ENCODE data around the gene PTPN11. TPM values are rescaled to one million over a fixed set of nuclear protein-coding genes. Genes with fewer than 3 reads are reported as not detected.
"Not testable (repeated sequence)": the region's sequence is repeated elsewhere in the genome, so short reads cannot be mapped to it uniquely, and the experiment has no call there.

PTPN11 gene
- total and polyA plus RNA-seq, 8 donors: 16.3 to 114 (median 67.5) TPM

DNA sequence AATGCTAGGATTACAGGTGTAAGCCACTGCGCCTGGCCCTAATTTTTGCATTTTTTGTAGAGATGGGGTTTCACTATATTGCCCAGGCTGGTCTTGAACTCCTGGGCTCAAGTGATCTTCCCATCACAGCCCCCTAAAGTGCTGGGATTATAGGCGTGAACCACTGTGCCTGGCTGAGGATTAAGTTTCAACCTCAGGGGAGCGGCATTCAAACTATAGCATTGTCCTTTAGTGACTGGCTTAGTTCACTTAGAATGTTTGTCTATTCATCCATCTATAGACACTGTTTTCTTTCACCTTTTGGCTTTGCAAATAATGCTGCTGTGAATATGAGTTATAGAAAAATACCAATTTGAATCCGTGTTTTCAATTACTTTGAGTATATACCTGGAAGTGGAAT is 25.2 kb downstream of the PTPN11 start:
- H3K27ac ChIP-seq: no peak overlapping the region
- TF ChIP-seq POLR2A (IDR thresholded peaks at IDR 0.05): no peak
- no peak for TF ChIP-seq POLR2AphosphoS5 (IDR thresholded peaks at IDR 0.05)
- TF ChIP-seq, protein P1, sequence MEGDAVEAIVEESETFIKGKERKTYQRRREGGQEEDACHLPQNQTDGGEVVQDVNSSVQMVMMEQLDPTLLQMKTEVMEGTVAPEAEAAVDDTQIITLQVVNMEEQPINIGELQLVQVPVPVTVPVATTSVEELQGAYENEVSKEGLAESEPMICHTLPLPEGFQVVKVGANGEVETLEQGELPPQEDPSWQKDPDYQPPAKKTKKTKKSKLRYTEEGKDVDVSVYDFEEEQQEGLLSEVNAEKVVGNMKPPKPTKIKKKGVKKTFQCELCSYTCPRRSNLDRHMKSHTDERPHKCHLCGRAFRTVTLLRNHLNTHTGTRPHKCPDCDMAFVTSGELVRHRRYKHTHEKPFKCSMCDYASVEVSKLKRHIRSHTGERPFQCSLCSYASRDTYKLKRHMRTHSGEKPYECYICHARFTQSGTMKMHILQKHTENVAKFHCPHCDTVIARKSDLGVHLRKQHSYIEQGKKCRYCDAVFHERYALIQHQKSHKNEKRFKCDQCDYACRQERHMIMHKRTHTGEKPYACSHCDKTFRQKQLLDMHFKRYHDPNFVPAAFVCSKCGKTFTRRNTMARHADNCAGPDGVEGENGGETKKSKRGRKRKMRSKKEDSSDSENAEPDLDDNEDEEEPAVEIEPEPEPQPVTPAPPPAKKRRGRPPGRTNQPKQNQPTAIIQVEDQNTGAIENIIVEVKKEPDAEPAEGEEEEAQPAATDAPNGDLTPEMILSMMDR (IDR thresholded peaks at IDR 0.05): no peak
- TF ChIP-seq EP300 (IDR thresholded peaks at IDR 0.05): no peak
- no peak overlapping the region for H3K4me3 ChIP-seq
- peaks cover 0 to 4% (median 0%) of the 10 kb centered on the region in 4 donors for H3K4me1 ChIP-seq
- no peaks in the 10 kb centered on the region for H3K27me3 ChIP-seq
- intact Hi-C loops (cut with DNase I; ENCODE audit: low total_unique reads): no loop called here
- H3K36me3 ChIP-seq: peaks cover 20 to 47% (median 35%) of the 10 kb centered on the region in 4 donors
- WGBS, 5 donors: 96 to 99% (median 97%) methylated on average over 4 of the region's 4 CpGs
- DNase-seq: no peak
- no peaks in the 10 kb centered on the region for H3K9me3 ChIP-seq

DNA sequence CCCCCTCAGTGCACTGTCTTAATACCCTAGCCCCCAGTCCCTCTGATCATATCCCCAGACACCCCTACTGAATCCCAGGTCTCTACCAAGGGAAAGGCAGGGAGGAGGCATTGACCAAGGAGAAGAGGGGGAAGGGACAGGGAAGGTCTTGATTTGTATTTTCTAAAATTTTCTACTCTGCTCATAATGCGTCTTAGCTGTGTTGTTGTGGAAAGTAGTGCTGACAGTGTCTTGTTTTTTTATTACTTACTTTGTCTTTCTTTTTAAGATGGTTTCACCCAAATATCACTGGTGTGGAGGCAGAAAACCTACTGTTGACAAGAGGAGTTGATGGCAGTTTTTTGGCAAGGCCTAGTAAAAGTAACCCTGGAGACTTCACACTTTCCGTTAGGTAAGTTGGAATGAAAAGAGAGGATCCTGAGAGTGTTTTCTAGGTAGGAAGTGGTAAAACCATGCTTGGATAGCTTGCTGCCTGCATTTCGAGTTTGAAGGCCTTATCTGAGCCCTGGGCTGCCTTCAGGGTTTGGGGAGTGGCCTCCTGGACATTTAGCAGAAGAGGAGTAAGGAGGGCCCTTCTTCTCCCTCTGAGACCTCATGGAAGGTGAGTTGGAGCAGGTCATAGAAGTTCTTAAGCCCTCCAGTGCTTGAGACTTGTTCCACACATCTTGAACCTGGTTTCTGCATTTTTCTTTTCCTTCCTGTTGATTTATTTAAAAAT is 27.4 kb downstream of the PTPN11 start:
- 80 to 84% (median 83%) methylated on average over 3 of the region's 3 CpGs for WGBS, 5 donors
- intact Hi-C loops (cut with DNase I; ENCODE audit: low total_unique reads): no loop called here
- TF ChIP-seq, protein P1 (IDR thresholded peaks at IDR 0.05): no peak
- TF ChIP-seq EP300 (IDR thresholded peaks at IDR 0.05) (no peak), POLR2A (IDR thresholded peaks at IDR 0.05) (no peak), POLR2AphosphoS5 (IDR thresholded peaks at IDR 0.05) (no peak)
- no peak for DNase-seq
- Histone ChIP-seq H3K27me3 (no peaks in the 10 kb centered on the region), H3K27ac (no peak overlapping the region), H3K36me3 (peaks cover 26 to 69% (median 58%) of the 10 kb centered on the region in 4 donors), H3K4me3 (no peak overlapping the region), H3K4me1 (no peaks in the 10 kb centered on the region), H3K9me3 (no peaks in the 10 kb centered on the region)

DNA sequence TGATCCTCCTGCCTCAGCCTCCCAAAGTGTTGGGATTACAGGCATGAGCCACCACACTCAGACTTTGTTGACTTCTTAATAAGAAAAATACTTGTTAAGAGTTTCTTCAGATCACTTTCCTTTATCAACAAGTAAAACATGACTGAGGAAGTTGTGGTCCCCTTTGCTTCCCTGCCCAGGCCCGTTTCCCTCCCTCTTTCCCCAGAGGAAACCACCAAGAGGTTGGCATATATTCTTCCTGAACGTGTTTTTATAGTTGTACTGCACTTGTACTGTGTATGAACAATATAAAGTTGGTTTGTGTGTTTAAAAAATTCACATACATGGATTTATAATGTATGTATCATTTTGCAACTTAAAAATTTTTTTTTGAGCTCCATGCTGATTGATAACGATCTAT is 28.4 kb downstream of the PTPN11 start:
- WGBS, 5 donors: 61 to 77% (median 73%) methylated on average over 3 of the region's 3 CpGs
- H3K27ac ChIP-seq: no peak overlapping the region
- H3K9me3 ChIP-seq: no peaks in the 10 kb centered on the region
- peaks cover 27 to 78% (median 67%) of the 10 kb centered on the region in 4 donors for H3K36me3 ChIP-seq
- DNase-seq: no peak
- intact Hi-C loops (cut with DNase I; ENCODE audit: low total_unique reads): no loop called here
- no peak overlapping the region for H3K4me3 ChIP-seq
- no peak for TF ChIP-seq POLR2AphosphoS5 (IDR thresholded peaks at IDR 0.05)
- no peak for TF ChIP-seq EP300 (IDR thresholded peaks at IDR 0.05)
- TF ChIP-seq POLR2A (IDR thresholded peaks at IDR 0.05): no peak
- TF ChIP-seq, protein P1 (IDR thresholded peaks at IDR 0.05): no peak
- no peaks in the 10 kb centered on the region for H3K4me1 ChIP-seq
- no peaks in the 10 kb centered on the region for H3K27me3 ChIP-seq

DNA sequence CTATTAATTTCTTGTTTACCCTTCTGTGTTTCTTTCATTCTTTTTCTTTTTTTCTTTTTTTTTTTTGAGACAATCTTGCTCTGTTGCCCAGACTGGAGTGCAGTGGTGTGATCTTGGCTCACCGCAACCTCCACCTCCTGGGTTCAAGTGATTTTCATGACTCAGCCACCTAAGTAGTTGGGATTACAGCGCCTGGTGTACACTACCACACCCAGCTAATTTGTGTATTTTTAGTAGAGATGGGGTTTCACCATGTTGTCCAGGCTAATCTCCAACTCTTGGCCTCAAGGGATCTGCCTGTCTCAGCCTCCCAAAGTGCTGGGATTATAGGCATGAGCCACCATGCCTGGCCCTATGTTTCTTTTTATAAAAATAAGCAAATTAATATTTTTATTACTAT is 29.4 kb downstream of the PTPN11 start:
- H3K9me3 ChIP-seq; H3K27ac ChIP-seq; DNase-seq; H3K4me3 ChIP-seq; H3K27me3 ChIP-seq; H3K4me1 ChIP-seq; intact Hi-C loops (cut with DNase I; ENCODE audit: low total_unique reads): not testable (repeated sequence)
- peaks cover 38 to 88% (median 78%) of the 10 kb centered on the region in 4 donors for H3K36me3 ChIP-seq
- WGBS, 5 donors: 78 to 100% (median 87%) methylated on average over 2 of the region's 2 CpGs

DNA sequence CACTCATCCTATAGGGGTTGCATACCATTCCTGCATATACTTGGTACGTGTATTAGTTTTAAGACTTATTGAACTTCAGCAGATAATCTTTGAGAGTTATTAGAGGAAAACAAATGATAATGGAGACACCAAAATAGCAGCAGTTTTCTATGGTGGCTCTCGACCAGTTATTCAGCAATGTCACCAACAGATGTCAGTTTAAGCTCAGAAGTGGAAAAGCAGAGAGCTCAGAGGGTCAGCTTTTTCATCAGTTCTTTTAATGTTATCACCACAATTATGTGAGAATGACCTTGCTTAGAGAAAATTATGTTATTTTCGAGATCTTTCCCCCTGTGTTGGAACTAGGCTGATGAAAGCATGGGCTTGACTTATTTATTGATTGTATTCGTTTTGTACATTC is 32.0 kb downstream of the PTPN11 start:
- TF ChIP-seq POLR2A (IDR thresholded peaks at IDR 0.05) (no peak), EP300 (IDR thresholded peaks at IDR 0.05) (no peak), POLR2AphosphoS5 (IDR thresholded peaks at IDR 0.05) (no peak)
- TF ChIP-seq, protein P1 (IDR thresholded peaks at IDR 0.05): no peak
- H3K36me3 ChIP-seq: peaks cover 62 to 99% (median 98%) of the 10 kb centered on the region in 4 donors
- DNase-seq: no peak
- H3K27me3 ChIP-seq: no peaks in the 10 kb centered on the region
- 77 to 87% (median 81%) methylated on average over 4 of the region's 4 CpGs for WGBS, 5 donors
- H3K4me1 ChIP-seq: no peaks in the 10 kb centered on the region
- no peak overlapping the region for H3K27ac ChIP-seq
- H3K9me3 ChIP-seq: no peaks in the 10 kb centered on the region
- no peak overlapping the region for H3K4me3 ChIP-seq
- intact Hi-C loops (cut with DNase I; ENCODE audit: low total_unique reads): no loop called here

Data from stomach (tissue), 9 donors.